WTC11 (cell line): ENCODE data around the gene HOXB1. TPM values are rescaled to one million over a fixed set of nuclear protein-coding genes. Genes with fewer than 3 reads are reported as not detected.

Experiments
- ATAC-seq: fragments of 200-7000 bp; cut with Tn5 transposase; 2 replicates; pipeline ENCODE4 v1.10.0; 2021; ENCODE audit warnings: mild to moderate bottlenecking, moderate library complexity
- CTCF ChIA-PET: fragments of 300-600 bp; sonication (Branson Sonifier 250); formaldehyde crosslinking; loops from one replicate; lab custom pipeline; 2021; ENCODE audit warnings: antibody characterized with exemption; lab: Charles Lee
- POLR2A ChIA-PET: fragments of 350-600 bp; sonication (Branson Sonifier 250); formaldehyde crosslinking; loops from one replicate; lab custom pipeline; 2021; ENCODE audit warnings: antibody characterized with exemption; lab: Charles Lee
- DNase-seq: peaks from one replicate; pipeline ENCODE4 v3.0.0; 2021; ENCODE audit warnings: low spot score
- H3K27ac Mint-ChIP-seq: 2 replicates; pipeline ENCODE4 v1.8.0; 2021; ENCODE audit warnings: mixed read lengths
- H3K27me3 Mint-ChIP-seq: 2 replicates; pipeline ENCODE4 v1.8.0; 2021; ENCODE audit warnings: low read depth, mild to moderate bottlenecking, moderate library complexity, mixed read lengths
- H3K36me3 Mint-ChIP-seq: 2 replicates; pipeline ENCODE4 v1.8.0; 2021; ENCODE audit warnings: mixed read lengths
- H3K4me1 Mint-ChIP-seq: 2 replicates; pipeline ENCODE4 v1.8.0; 2022; ENCODE audit warnings: mixed read lengths
- H3K4me3 Mint-ChIP-seq: 2 replicates; pipeline ENCODE4 v1.8.0; 2021; ENCODE audit warnings: mild to moderate bottlenecking, moderate library complexity, mixed read lengths
- H3K9me3 Mint-ChIP-seq: 2 replicates; pipeline ENCODE4 v1.8.0; 2021; ENCODE audit warnings: mixed read lengths
- AFF4 ChIP-seq: sonication (generic); formaldehyde crosslinking; IDR thresholded peaks from 2 replicates; pipeline ENCODE4 v1.8.1; 2023; ENCODE audit warnings: mild to moderate bottlenecking, missing genetic modification reagents, borderline replicate concordance
- AR ChIP-seq: fragments of 250-450 bp; sonication (Bioruptor Pico); IDR thresholded peaks from 2 replicates; pipeline ENCODE4 v1.9.0; 2021; ENCODE audit warnings: mild to moderate bottlenecking
- ARID4B ChIP-seq: sonication (generic); formaldehyde crosslinking; IDR thresholded peaks from 2 replicates; pipeline ENCODE4 v1.8.0; 2023; ENCODE audit warnings: missing genetic modification reagents, mild to moderate bottlenecking, borderline replicate concordance
- ATF6 ChIP-seq: sonication (generic); formaldehyde crosslinking; IDR thresholded peaks from 2 replicates; pipeline ENCODE4 v1.8.1; 2023; ENCODE audit warnings: mild to moderate bottlenecking, missing genetic modification reagents
- E2F4 ChIP-seq: sonication (generic); formaldehyde crosslinking; IDR thresholded peaks from 2 replicates; pipeline ENCODE4 v1.8.1; 2022; ENCODE audit warnings: low read depth, mild to moderate bottlenecking, moderate library complexity, missing genetic modification reagents, borderline replicate concordance
- ELF4 ChIP-seq: sonication (generic); formaldehyde crosslinking; IDR thresholded peaks from 2 replicates; pipeline ENCODE4 v1.8.1; 2022; ENCODE audit warnings: low read depth, mild to moderate bottlenecking, moderate library complexity, missing genetic modification reagents
- EMX1 ChIP-seq: fragments of 250-450 bp; sonication (Bioruptor Pico); IDR thresholded peaks from 2 replicates; pipeline ENCODE4 v1.8.0; 2021; ENCODE audit warnings: mild to moderate bottlenecking
- ETV6 ChIP-seq: sonication (generic); formaldehyde crosslinking; IDR thresholded peaks from 2 replicates; pipeline ENCODE4 v1.8.1; 2022; ENCODE audit warnings: mild to moderate bottlenecking, missing genetic modification reagents
- GABPB1 ChIP-seq: sonication (generic); formaldehyde crosslinking; IDR thresholded peaks from 2 replicates; pipeline ENCODE4 v1.8.1; 2023; ENCODE audit warnings: mild to moderate bottlenecking, missing genetic modification reagents
- HMGA2 ChIP-seq: fragments of 250-450 bp; sonication (Bioruptor Pico); IDR thresholded peaks from 2 replicates; pipeline ENCODE4 v1.4.0; 2021; ENCODE audit warnings: mild to moderate bottlenecking, moderate library complexity
- JUN ChIP-seq: sonication (generic); formaldehyde crosslinking; IDR thresholded peaks from 2 replicates; pipeline ENCODE4 v1.8.0; 2023; ENCODE audit warnings: mild to moderate bottlenecking, missing genetic modification reagents
- PRDM15 ChIP-seq: sonication (generic); formaldehyde crosslinking; IDR thresholded peaks from 2 replicates; pipeline ENCODE4 v1.8.0; 2022; ENCODE audit warnings: missing genetic modification reagents
- SMAD3 ChIP-seq: sonication (generic); formaldehyde crosslinking; IDR thresholded peaks from 2 replicates; pipeline ENCODE4 v1.8.0; 2022; ENCODE audit warnings: missing genetic modification reagents, mild to moderate bottlenecking, borderline replicate concordance
- ZNF232 ChIP-seq: sonication (generic); formaldehyde crosslinking; IDR thresholded peaks from 2 replicates; pipeline ENCODE4 v1.8.0; 2022; ENCODE audit warnings: mild to moderate bottlenecking, missing genetic modification reagents
- ZSCAN18 ChIP-seq: fragments of 250-450 bp; sonication (Bioruptor Pico); IDR thresholded peaks from 2 replicates; pipeline ENCODE4 v2.1.2; 2022; ENCODE audit warnings: mild to moderate bottlenecking, moderate library complexity
- total RNA-seq: library from RNA; stranded (reverse); gene quantifications from 3 replicates; pipeline ENCODE4 v1.2.3, GENCODE V29; 2021

HOXB1 gene
- total RNA-seq, 1 experiment from 2014 or later: 0.63 TPM

- TF ChIP-seq PRDM15 (CRISPR knock-in tag): no peak
- no peak for TF ChIP-seq ZNF232 (CRISPR knock-in tag)
- no peak for TF ChIP-seq JUN (CRISPR knock-in tag)
- no peak for TF ChIP-seq AR
- TF ChIP-seq, all 79 proteins: peak for 0
Observed at GRCh38 chr17:48484256-48484655, 46.6 kb downstream of the HOXB1 start (continued).

GRCh38 chr17:48483471-48484131, 47.2 kb downstream of the HOXB1 start:
- ChIA-PET CTCF (interaction anchor here (1.0 to 2.0 kb wide), 3 partner anchors 11 to 153 kb away, joined by 3 to 4 read pairs (median 3); no protein-coding TSS in a partner anchor), POLR2A (no interaction called here)
- Mint-ChIP-seq H3K9me3 (peaks cover 5% of the 10 kb centered on the region), H3K36me3 (no peaks in the 10 kb centered on the region), H3K4me3 (no peak overlapping the region), H3K27me3 (peaks cover 32% of the 10 kb centered on the region), H3K4me1 (no peaks in the 10 kb centered on the region; the same call in 1 of the 2 replicates), H3K27ac (no peak overlapping the region)
- ATAC-seq (peak; percentile 53; the same call in 1 of the 2 replicates), DNase-seq (no peak)
- TF ChIP-seq HMGA2 (no peak), ELF4 (no peak), GABPB1 (no peak), EMX1 (no peak), ZSCAN18 (CRISPR knock-in tag) (no peak), ARID4B (CRISPR knock-in tag) (no peak), ATF6 (CRISPR knock-in tag) (no peak), SMAD3 (no peak), E2F4 (no peak), AFF4 (CRISPR knock-in tag) (no peak), ETV6 (CRISPR knock-in tag) (no peak)
